ENCODE results near the gene CAPS2. TPM values are rescaled to one million over a fixed set of nuclear protein-coding genes. Genes with fewer than 3 reads are reported as not detected.

Gene CAPS2
- total RNA-seq (1 to 10 TPM; 1.9 to 2.6 TPM), polyA plus RNA-seq (2.5 TPM)

DNA sequence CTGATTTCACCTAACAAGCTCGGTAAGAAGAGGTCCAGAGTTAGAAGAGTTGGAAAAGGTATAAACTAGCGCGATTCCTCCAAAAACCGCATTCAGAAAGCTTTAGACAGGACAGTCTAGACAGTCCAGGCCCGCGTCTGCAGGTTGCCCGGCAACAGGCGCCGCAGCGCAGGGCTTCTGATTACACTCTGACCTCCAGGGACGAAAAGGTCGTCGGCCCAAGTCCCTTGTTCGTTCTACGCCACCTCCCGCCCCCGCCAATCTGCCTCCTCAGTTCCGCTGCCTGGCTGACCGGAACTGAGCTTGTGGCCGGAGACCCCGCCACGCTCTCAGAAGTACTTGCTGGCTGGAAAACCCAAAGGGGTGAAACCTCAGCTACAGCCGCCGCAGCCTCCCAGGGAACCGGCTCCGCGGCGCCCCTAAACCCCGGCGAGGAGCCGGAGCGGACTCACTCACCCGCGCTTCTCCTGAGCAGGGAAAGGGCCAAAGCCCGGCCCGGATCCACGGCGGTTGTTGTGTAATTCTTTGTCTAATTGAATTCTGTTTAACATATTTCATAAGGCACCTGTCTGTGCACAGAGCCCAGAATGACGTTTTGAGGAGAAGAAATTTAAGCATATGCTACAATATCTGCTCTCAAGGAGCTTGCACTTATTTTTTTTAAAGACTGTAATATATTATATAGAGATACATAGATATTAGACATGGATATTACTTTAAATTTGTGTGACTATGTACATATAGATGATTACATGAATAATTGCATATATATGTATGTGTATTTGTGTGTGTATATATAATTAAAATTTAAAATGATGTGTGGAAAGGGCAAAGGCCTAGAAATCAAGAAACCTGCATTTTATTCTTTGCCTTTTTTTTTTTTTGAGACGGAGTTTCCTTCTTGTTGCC lies at the start of gene CAPS2:
TSS of gene CAPS2 (minus strand) at position 407 of the 909 bp plus-strand sequence. CDS start 3,826 bp downstream, outside the sequence.
- Histone ChIP-seq H3K4me1 (ENCODE audit: insufficient read depth, low read length) (peaks cover 13% of the 10 kb centered on the region), H3K36me3 (ENCODE audit: insufficient read depth, low read length) (no peaks in the 10 kb centered on the region), H3K27ac (ENCODE audit: low read depth, low read length) (no peak within 1 kb of the TSS), H3K4me3 (ENCODE audit: low read length) (peak within 1 kb of the TSS; percentile 49), H3K27me3 (ENCODE audit: insufficient read depth, low read length, poor library complexity, severe bottlenecking) (peaks cover 12% of the 10 kb centered on the region), H3K9me3 (ENCODE audit: low read length) (no peaks in the 10 kb centered on the region)
- peaks cover 18 to 29% of the 10 kb centered on the region in 2 donors for H3K27me3 Mint-ChIP-seq
- CTCF ChIA-PET = interaction anchor here (1.0 to 1.1 kb wide), 3 partner anchors 9 to 178 kb away, joined by 3 to 5 read pairs (median 3); no protein-coding TSS in a partner anchor
- peak within 1 kb of the TSS in 5 of 8 donors; percentile 52 to 91 (median 79) for H3K27ac Mint-ChIP-seq
- no peaks in the 10 kb centered on the region for H3K9me3 Mint-ChIP-seq
- POLR2A ChIA-PET = no interaction called here
- H3K36me3 Mint-ChIP-seq = no peaks in the 10 kb centered on the region
- peak within 1 kb of the TSS; percentile 72 to 93 (median 86) for H3K4me3 Mint-ChIP-seq
- peaks cover 13 to 29% (median 26%) of the 10 kb centered on the region in 3 donors for H3K4me1 Mint-ChIP-seq
- DNase-seq = peak; percentile 44 to 75 (median 49)

DNA sequence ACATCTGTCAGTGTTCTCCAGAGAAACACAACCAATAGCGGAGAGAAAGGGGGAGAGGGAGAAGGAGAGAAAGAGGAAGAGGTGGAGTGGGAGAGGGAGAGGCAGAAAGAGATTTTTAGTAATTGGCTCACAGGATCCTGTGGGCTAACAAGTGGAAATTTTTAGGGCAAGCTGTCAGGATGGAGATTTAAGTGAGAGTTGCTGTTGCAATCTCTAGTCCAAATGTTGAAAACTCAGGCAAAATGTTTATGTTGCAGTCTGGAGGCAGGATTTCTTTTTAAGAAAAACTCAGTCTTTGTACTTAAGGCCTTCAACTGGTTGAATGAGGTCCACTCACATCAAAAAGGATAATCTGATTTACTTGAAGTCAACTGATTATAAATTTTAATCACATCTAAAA lies 48.2 kb upstream of the CAPS2 start:
- DNase-seq = no peak
- H3K36me3 Mint-ChIP-seq = peaks cover 1 to 3% (median 2%) of the 10 kb centered on the region in 3 donors
- POLR2A ChIA-PET = no interaction called here
- no peak overlapping the region for H3K27ac Mint-ChIP-seq
- no peak overlapping the region for H3K4me3 Mint-ChIP-seq
- H3K4me1 Mint-ChIP-seq = no peaks in the 10 kb centered on the region
- H3K27me3 Mint-ChIP-seq = peaks cover 0 to 1% of the 10 kb centered on the region in 2 donors
- Histone ChIP-seq H3K4me1 (ENCODE audit: insufficient read depth, low read length) (no peaks in the 10 kb centered on the region), H3K27ac (ENCODE audit: low read depth, low read length) (no peak overlapping the region), H3K4me3 (ENCODE audit: low read length) (no peak overlapping the region), H3K36me3 (ENCODE audit: insufficient read depth, low read length) (no peaks in the 10 kb centered on the region), H3K27me3 (ENCODE audit: insufficient read depth, low read length, poor library complexity, severe bottlenecking) (no peaks in the 10 kb centered on the region), H3K9me3 (ENCODE audit: low read length) (no peaks in the 10 kb centered on the region)
- no peaks in the 10 kb centered on the region for H3K9me3 Mint-ChIP-seq
- CTCF ChIA-PET = no interaction called here

DNA sequence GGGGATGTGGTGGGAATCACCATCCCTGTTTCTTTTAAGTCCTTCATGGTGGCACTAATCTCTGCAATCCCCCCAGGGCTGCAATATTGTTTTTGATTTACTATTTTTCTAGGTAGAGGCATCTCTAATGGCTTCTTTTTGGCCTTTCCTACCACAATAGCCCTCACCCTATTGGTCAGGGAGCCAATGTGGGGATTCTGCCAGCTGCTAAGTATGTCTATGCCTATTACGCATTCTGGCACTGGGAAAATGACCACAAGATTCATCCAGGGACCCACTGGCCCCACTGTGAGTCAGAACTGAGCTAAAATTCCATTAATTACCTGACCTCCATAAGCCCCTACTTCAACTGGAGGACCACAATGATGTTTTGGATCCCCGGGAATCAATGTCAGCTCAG lies 44.8 kb upstream of the CAPS2 start:
- Mint-ChIP-seq H3K27ac (no peak overlapping the region), H3K27me3 (peaks cover 0 to 1% of the 10 kb centered on the region in 2 donors), H3K4me1 (peaks cover 0 to 1% (median 0%) of the 10 kb centered on the region in 3 donors), H3K4me3 (no peak overlapping the region), H3K9me3 (no peaks in the 10 kb centered on the region), H3K36me3 (peaks cover 0 to 3% (median 2%) of the 10 kb centered on the region in 3 donors)
- Histone ChIP-seq H3K27me3 (ENCODE audit: insufficient read depth, low read length, poor library complexity, severe bottlenecking) (no peaks in the 10 kb centered on the region), H3K9me3 (ENCODE audit: low read length) (no peaks in the 10 kb centered on the region), H3K36me3 (ENCODE audit: insufficient read depth, low read length) (no peaks in the 10 kb centered on the region), H3K4me1 (ENCODE audit: insufficient read depth, low read length) (no peaks in the 10 kb centered on the region), H3K27ac (ENCODE audit: low read depth, low read length) (no peak overlapping the region), H3K4me3 (ENCODE audit: low read length) (no peak overlapping the region)
- no peak for DNase-seq
- ChIA-PET POLR2A (no interaction called here), CTCF (interaction anchor here (2.5 kb wide), 1 partner anchor 16 kb away, joined by 7 read pairs; the partner anchor contains the start of gene GLIPR1L2)

DNA sequence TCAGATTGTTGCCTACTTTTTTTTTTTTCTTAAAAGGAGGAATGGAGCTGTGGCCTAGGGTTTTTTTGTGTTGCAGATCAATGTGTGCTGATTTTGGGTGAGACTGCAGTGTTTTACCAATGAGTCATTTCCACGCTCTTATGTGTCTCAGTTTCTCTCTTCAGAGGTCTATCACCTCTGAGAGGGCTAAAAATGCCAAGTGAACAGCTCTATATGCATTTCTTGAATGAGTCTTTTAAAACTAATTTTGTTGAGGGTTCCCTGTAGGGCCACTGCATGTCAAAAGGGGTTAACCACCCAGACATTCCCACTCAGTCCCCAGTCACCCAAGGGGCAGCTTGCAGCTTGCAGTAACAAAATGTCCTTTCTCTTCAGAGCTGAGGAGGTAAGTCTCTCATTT lies 36.5 kb upstream of the CAPS2 start:
- POLR2A ChIA-PET = no interaction called here

DNA sequence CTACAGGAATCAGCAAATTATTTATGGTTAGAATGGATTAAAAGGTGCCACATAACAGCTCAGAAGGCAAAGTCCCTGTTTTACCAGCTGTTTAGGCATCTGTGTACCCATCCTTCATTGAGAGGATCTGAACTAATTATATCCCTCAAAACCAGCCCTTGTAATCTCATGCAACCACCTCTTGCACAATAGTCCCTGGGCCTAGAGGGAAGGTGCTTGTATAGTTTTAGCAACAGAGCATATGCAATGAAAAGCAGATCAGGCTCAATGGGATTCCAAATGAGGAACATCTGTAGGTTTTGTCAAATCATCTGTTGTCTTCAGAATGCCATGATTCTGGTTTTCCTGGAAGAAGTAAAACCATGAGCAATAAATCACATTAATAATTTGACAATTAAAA lies 34.8 kb upstream of the CAPS2 start:
- DNase-seq = no peak
- Mint-ChIP-seq H3K9me3 (no peaks in the 10 kb centered on the region), H3K4me1 (peaks cover 6 to 22% (median 9%) of the 10 kb centered on the region in 3 donors), H3K4me3 (no peak overlapping the region), H3K27ac (no peak overlapping the region), H3K27me3 (no peaks in the 10 kb centered on the region), H3K36me3 (peaks cover 0 to 2% (median 0%) of the 10 kb centered on the region in 3 donors)
- H3K4me3 ChIP-seq (ENCODE audit: low read length) = no peak overlapping the region
- no peaks in the 10 kb centered on the region for H3K27me3 ChIP-seq (ENCODE audit: insufficient read depth, low read length, poor library complexity, severe bottlenecking)
- ChIA-PET POLR2A (no interaction called here), CTCF (no interaction called here)
- no peaks in the 10 kb centered on the region for H3K9me3 ChIP-seq (ENCODE audit: low read length)
- H3K36me3 ChIP-seq (ENCODE audit: insufficient read depth, low read length) = no peaks in the 10 kb centered on the region
- H3K4me1 ChIP-seq (ENCODE audit: insufficient read depth, low read length) = no peaks in the 10 kb centered on the region
- H3K27ac ChIP-seq (ENCODE audit: low read depth, low read length) = no peak overlapping the region

More for the DNA sequence above, 36.5 kb upstream of the CAPS2 start:
- H3K4me3 Mint-ChIP-seq = no peak overlapping the region
- H3K27me3 Mint-ChIP-seq = no peaks in the 10 kb centered on the region
- H3K9me3 Mint-ChIP-seq = no peaks in the 10 kb centered on the region
- H3K27me3 ChIP-seq (ENCODE audit: insufficient read depth, low read length, poor library complexity, severe bottlenecking) = no peaks in the 10 kb centered on the region
- H3K27ac Mint-ChIP-seq = no peak overlapping the region
- peaks cover 0 to 4% (median 0%) of the 10 kb centered on the region in 3 donors for H3K36me3 Mint-ChIP-seq
- H3K4me3 ChIP-seq (ENCODE audit: low read length) = no peak overlapping the region
- no peaks in the 10 kb centered on the region for H3K4me1 ChIP-seq (ENCODE audit: insufficient read depth, low read length)
- peaks cover 0 to 10% (median 3%) of the 10 kb centered on the region in 3 donors for H3K4me1 Mint-ChIP-seq
- CTCF ChIA-PET = no interaction called here
- no peaks in the 10 kb centered on the region for H3K9me3 ChIP-seq (ENCODE audit: low read length)
- DNase-seq = no peak
- no peak overlapping the region for H3K27ac ChIP-seq (ENCODE audit: low read depth, low read length)
- no peaks in the 10 kb centered on the region for H3K36me3 ChIP-seq (ENCODE audit: insufficient read depth, low read length)

DNA sequence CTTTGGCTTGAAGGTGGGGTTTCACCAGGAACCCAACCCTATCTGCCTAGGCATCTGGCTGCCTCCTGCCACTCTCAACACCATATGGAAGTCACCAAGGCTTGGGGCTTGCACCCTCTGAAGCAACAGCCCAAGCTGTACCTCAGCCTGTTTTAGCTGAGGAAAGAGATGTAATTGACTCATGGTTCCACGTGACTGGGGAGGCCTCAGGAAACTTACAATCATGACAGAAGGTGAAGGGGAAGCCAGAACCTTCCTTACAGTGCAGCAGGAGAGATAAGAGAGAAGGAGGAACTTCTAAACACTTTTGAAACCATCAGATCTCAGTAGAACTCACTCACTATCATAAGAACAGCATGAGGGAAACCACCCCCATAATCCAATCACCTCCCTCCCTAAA lies 31.3 kb upstream of the CAPS2 start:
- Mint-ChIP-seq H3K27ac (peak overlapping the region in 1 of 8 donors; percentile 51), H3K4me1 (peaks cover 6 to 17% (median 8%) of the 10 kb centered on the region in 3 donors), H3K27me3 (no peaks in the 10 kb centered on the region), H3K36me3 (no peaks in the 10 kb centered on the region), H3K4me3 (no peak overlapping the region), H3K9me3 (no peaks in the 10 kb centered on the region)
- Histone ChIP-seq H3K27me3 (ENCODE audit: insufficient read depth, low read length, poor library complexity, severe bottlenecking) (no peaks in the 10 kb centered on the region), H3K4me1 (ENCODE audit: insufficient read depth, low read length) (no peaks in the 10 kb centered on the region), H3K4me3 (ENCODE audit: low read length) (no peak overlapping the region), H3K36me3 (ENCODE audit: insufficient read depth, low read length) (no peaks in the 10 kb centered on the region), H3K27ac (ENCODE audit: low read depth, low read length) (no peak overlapping the region), H3K9me3 (ENCODE audit: low read length) (no peaks in the 10 kb centered on the region)
- CTCF ChIA-PET = no interaction called here
- no peak for DNase-seq
- POLR2A ChIA-PET = no interaction called here

DNA sequence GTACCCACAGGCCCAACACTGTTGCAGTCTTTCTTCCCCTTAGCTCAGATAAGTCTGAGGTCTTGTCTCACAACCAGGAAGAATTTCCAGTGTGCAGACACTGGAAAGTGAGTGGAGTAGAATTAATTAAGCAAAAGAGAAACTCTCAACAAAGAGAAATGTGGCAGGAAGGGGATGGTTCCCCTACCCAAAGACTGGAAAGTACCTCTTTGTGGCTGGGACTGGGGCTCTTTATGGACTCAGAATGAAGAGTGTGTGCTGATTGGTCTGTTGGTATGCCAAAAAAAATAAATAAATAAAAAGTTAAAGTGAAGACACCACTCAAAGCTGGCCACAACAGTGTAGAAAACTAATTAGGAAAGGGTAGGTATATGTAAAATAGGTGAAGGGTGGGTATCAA lies 30.8 kb upstream of the CAPS2 start:
- Histone ChIP-seq H3K27me3 (ENCODE audit: insufficient read depth, low read length, poor library complexity, severe bottlenecking) (no peaks in the 10 kb centered on the region), H3K4me3 (ENCODE audit: low read length) (no peak overlapping the region), H3K9me3 (ENCODE audit: low read length) (no peaks in the 10 kb centered on the region), H3K4me1 (ENCODE audit: insufficient read depth, low read length) (no peaks in the 10 kb centered on the region), H3K27ac (ENCODE audit: low read depth, low read length) (no peak overlapping the region), H3K36me3 (ENCODE audit: insufficient read depth, low read length) (no peaks in the 10 kb centered on the region)
- no peaks in the 10 kb centered on the region for H3K36me3 Mint-ChIP-seq
- CTCF ChIA-PET = no interaction called here
- H3K4me1 Mint-ChIP-seq = peaks cover 6 to 13% (median 8%) of the 10 kb centered on the region in 3 donors
- DNase-seq = no peak
- H3K9me3 Mint-ChIP-seq = peaks cover 0 to under 1% (median 0%) of the 10 kb centered on the region in 5 donors
- POLR2A ChIA-PET = no interaction called here
- no peaks in the 10 kb centered on the region for H3K27me3 Mint-ChIP-seq
- no peak overlapping the region for H3K4me3 Mint-ChIP-seq
- H3K27ac Mint-ChIP-seq = peak overlapping the region in 1 of 8 donors; percentile 85

DNA sequence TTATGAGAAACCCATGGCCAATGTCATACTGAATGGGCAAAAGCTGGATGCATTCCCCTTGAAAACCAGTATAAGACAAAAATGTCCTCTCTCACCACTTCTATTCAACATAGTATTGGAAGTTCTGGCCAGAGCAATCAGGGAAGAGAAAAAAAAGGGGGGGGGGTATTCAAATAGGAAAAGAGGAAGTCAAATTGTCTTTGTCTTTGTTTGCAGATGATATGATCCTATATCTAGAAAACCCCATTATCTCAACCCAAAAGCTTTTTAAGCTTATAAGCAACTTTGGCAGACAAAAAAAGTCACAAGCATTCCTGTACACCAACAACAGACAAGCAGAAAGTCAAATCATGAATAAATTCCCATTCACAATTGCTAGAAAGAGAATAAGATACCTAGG lies 23.9 kb upstream of the CAPS2 start:
- ChIA-PET CTCF (no interaction called here), POLR2A (no interaction called here)
- no peaks in the 10 kb centered on the region for H3K27me3 ChIP-seq (ENCODE audit: insufficient read depth, low read length, poor library complexity, severe bottlenecking)
- no peaks in the 10 kb centered on the region for H3K36me3 ChIP-seq (ENCODE audit: insufficient read depth, low read length)
- no peak for DNase-seq
- peaks cover 0 to 10% (median 3%) of the 10 kb centered on the region in 3 donors for H3K4me1 Mint-ChIP-seq
- H3K4me3 ChIP-seq (ENCODE audit: low read length) = no peak overlapping the region
- H3K9me3 ChIP-seq (ENCODE audit: low read length) = no peaks in the 10 kb centered on the region
- no peaks in the 10 kb centered on the region for H3K4me1 ChIP-seq (ENCODE audit: insufficient read depth, low read length)
- H3K27ac Mint-ChIP-seq = no peak overlapping the region
- peaks cover 0 to 3% of the 10 kb centered on the region in 2 donors for H3K27me3 Mint-ChIP-seq
- peaks cover 5 to 30% (median 5%) of the 10 kb centered on the region in 3 donors for H3K36me3 Mint-ChIP-seq
- H3K4me3 Mint-ChIP-seq = no peak overlapping the region
- H3K9me3 Mint-ChIP-seq = peaks cover 9 to 26% (median 15%) of the 10 kb centered on the region in 5 donors
- no peak overlapping the region for H3K27ac ChIP-seq (ENCODE audit: low read depth, low read length)
